GM08714 (cell line): ENCODE results near the gene ERC1.

Experiments
- H3K4me3 ChIP-seq: fragments of 200-500 bp; sonication (Bioruptor generic); 2 replicates; pipeline ENCODE4 v1.5.1; 2014; ENCODE audit warnings: mild to moderate bottlenecking, low read length, inconsistent platforms
- ZNF274 ChIP-seq: IDR thresholded peaks from 2 replicates; pipeline ENCODE4 v1.6.1; 2012; ENCODE audit warnings: mild to moderate bottlenecking, low read depth, low read length

Gene ERC1

DNA sequence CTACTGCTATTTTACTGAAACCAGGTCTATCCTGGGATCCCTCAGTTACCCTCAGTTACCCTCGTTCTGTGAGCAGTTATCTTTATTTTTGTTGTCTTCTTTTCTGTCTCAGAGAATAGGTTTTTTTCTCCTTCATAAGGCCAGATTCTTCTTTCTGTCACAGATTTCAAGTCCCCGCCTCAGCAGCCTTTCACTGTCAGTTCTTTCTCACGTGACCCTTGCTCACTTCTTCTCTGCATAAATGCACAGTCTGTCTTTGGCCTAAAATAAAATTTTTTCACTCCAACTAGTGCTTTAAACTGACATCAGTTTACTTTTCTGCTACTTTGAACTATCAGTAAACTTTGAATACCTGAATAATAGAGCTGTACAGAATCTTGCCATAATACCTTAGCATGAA is 299.7 kb downstream of the ERC1 start:
- TF ChIP-seq ZNF274, result no peak
- no peak overlapping the region for H3K4me3 ChIP-seq

DNA sequence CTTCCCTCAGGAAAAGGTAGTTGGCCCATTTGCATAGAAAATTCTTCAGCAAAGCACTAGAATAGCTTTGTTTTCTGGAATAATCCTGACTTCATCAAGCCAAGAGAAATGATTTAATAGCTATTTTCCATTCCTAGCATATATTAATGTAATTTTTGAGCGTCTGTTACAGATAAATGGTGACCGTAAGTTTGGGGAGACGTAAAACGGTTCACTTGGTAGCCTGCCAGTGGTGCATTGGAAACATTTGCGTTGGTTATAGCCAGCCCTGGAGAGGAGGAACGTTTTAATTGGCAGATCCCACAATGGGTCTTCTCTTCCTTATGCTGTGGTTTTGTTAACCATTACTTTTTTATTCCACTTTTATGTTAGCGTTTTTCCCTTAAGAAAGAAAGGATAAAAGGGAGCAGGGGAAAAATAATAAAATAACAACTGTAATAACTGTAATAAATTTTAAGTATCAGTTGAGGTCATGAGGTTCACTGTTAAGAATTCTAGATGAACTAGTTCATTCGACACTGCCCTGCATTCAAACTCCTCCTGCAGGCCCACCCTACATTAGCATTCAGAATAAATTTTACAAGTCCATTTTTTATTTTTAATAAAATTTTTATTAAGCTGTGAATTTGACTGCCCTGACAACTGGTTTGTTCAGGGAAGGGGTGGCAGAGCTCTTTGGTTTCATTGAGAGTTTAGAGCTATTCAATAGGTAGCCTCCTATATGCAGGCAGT is 300.7 kb downstream of the ERC1 start:
- TF ChIP-seq ZNF274, result no peak
- H3K4me3 ChIP-seq, result no peak overlapping the region

DNA sequence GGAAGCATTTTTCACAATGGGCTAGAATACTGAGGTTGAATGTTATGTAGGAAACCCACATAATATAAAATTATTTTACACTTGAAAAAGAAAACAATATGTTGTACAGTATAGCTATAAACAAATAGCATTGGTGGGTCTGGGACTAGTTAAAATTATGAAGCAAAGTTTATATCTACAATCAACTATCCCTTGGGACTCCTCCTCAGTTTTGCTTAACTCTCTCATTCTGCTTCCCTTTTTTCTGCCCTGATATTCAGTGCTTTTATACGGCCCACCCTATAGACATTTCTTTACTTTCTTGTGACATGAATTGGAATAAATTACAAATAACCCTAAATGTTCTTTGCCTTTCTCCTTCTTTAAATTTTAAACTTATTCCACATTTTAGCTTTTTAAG is 302.9 kb downstream of the ERC1 start:
- no peak overlapping the region for H3K4me3 ChIP-seq
- no peak for TF ChIP-seq ZNF274

DNA sequence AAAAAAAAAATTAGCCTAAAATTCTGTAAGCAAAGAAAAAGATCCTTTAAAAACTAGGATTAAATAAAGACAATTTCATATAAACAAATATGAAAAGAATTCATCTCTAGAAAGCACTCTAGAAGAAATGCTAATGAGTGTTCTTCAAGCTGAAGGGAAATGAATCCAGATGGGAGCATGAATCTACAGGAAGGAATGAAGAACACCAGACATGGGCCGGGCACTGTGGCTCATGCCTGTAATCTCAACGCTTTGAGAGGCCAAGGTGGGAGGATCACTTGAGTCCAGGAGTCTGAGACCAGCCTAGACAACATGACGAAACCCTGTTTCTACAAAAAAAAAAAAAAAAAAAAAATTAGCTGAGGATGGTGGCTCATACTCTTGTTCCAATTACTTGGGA is 306.2 kb downstream of the ERC1 start:
- no peak for TF ChIP-seq ZNF274
- H3K4me3 ChIP-seq, result no peak overlapping the region

DNA sequence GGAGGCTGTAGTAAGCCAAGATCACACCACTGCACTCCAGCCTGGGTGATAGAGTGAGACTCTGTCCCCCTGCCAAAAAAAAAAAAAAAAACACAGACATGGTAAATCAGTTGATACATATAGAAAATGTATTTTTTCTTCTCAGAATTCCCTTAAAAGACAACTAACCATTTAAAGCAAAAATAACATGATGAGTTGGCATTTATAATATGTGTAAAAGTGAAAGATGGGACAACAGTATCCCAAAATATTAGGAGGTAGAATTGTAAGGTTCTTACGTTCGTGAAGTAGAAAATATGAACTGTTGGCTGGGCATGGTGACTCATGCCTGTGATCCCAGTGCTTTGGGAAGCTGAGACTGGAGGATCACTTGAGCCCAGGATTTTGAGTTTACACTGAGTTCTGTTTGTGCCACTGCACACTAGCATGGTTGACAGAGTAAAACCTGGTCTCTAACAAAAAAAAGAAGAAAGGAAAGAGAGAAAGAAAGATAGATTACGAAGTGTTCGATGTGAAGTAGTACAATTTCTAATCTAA is 306.7 kb downstream of the ERC1 start:
- no peak overlapping the region for H3K4me3 ChIP-seq
- no peak for TF ChIP-seq ZNF274

DNA sequence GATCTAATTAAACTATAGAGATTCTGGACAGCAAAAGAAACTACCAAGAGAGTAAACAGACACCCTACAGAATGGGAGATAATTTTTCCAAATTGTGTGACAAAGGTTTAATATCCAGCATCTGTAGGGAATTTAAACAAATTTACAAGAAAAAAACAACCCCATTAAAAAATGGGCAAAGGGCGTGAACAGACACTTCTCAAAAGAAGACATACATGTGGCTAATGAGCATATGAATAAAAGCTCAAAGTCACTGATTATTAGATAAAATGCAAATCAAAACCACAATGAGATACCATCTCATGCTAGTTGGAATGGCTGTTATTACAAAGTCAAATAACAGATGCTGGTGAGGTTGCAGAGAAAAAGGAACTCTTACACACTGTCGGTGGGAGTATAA is 309.4 kb downstream of the ERC1 start:
- no peak for TF ChIP-seq ZNF274

DNA sequence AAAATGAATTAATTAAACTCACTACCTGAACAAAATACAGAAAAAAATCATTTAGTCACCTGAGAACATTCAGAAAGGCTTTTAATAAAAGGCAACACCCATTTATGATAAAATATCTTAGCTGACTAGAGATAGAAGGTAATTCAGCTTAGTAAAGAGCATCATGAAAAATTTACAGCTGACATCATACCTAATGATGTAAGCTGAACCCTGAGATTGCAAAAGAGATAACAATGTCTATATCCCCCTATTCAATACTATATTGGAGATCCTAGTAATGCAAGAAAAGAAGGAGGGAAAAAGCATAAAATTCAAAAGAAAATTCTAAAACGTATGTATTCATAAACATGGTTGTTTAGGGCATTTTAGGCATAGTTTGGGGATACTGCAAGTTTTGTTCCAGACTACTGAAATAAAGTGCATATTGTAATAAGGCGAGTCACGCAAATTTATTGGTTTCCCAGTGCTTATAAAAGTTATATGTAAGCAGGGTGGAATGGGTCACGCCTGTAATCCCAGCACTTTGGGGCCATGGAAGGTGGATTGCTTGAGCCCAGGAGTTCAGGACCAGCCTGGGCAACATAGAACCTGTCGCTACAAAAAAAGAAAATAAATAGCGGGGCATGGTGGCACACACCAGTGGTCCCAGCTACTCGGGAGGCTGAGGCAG is 311.3 kb downstream of the ERC1 start:
- no peak overlapping the region for H3K4me3 ChIP-seq
- no peak for TF ChIP-seq ZNF274

More for the DNA sequence above, 309.4 kb downstream of the ERC1 start:
- H3K4me3 ChIP-seq, result no peak overlapping the region

DNA sequence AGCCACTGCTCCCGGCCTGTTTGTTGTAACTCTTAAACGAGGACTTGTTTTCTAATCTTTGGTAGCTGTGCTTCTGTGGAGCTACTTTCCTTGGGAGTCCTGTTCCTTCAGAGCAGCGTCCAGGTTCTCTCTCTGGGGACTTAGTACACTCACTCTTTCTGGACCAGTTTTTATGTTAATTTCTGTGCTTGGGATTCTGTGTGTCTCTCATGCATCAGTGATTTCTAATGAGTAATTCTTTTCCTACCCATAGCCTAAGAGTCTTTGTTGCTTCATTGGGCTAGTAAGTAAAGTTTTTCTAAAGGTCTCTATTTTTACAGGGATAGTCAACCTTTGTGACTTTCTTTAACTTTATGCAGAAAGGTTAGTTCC is 314.0 kb downstream of the ERC1 start:
- no peak for TF ChIP-seq ZNF274
- no peak overlapping the region for H3K4me3 ChIP-seq

DNA sequence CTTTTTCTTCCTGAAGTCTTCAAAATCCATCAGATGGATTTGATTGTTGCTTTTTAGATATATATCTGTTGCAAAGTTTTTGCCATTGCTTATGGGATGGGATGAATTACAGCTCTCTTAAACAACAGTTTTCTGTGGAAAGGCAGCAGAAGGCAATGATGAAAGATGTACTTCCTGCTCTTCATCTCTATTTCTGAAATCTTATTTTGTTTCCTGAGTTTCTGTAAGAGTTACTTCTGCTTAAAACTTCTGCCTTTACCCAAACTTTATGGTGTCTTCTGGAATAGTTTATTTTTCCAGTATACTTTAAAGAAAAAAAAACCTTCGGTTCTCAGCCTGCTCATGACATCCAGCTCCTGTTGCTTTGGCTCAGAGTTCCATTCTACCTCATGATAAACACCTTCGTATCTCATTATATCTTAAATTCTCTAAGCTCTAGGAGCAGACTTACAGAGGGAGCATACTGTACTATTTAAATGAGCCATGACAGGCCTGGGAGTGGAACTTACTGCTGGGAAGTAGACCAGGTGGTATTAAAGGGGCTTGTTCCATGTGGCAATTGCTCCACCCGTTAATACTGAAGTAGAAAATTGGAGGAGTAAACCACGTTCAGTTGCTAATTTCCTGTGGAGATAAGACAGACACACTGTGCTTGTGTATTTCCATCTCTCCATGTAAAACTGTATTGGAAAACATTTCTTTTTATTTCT is 314.9 kb downstream of the ERC1 start:
- no peak overlapping the region for H3K4me3 ChIP-seq
- TF ChIP-seq ZNF274, result no peak

DNA sequence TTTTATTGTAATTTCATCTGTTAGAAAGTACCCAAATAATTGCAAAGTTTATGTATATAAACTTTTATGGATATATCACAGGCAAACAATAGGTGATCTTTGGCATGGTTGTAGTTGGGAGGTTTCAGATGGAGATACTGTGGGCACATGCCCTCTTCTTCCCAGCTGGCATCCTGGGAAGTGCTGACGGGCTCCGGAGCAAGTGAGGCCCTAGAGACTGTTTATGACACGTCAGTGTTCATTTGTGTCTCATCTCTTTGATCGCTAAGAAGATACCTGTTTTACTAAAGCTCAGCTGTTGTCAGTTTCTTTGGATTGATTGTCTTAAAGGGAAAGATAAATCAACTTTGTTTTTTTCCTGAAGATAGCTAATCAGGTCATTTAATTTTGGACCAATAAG is 315.8 kb downstream of the ERC1 start:
- no peak overlapping the region for H3K4me3 ChIP-seq

DNA sequence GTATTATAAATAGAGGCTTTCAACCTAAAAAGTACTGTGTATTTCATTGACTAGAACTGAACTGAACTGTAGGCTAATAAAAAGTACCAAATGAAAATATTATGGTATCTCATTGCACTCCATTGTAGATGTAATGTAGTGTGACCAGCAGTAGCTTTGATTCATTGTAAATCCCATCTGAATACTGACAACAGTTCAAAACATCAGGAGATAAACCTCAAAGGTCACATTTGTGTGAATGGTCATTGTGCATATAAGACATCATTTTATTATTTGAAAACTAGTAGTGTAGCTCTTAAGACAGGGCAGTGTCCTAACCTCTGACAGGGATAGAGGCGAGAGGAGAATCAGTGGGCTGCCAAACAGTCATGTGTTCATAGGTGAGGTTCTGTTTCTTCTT is 316.8 kb downstream of the ERC1 start:
- H3K4me3 ChIP-seq, result no peak overlapping the region
- TF ChIP-seq ZNF274, result no peak

More for the DNA sequence above, 315.8 kb downstream of the ERC1 start:
- TF ChIP-seq ZNF274, result no peak

DNA sequence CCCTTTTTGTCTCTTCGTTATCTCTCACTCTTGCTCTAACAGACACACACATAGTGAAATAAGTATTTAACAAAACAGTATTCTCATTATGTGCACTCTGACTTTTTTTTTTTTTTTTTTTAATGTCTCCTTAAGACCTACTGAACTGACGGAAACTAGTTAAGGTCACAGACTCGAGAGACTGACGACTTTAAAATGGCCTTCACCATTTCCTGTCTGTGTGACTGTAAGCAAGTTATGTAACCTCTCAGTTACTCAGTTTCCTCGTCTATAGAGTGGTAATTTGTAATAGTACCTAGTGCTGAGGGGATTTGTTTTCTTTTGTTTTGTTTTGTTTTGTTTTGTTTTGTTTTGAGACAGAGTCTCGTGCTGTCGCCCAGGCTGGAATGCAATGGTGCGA is 318.6 kb downstream of the ERC1 start:
- no peak overlapping the region for H3K4me3 ChIP-seq
- no peak for TF ChIP-seq ZNF274

DNA sequence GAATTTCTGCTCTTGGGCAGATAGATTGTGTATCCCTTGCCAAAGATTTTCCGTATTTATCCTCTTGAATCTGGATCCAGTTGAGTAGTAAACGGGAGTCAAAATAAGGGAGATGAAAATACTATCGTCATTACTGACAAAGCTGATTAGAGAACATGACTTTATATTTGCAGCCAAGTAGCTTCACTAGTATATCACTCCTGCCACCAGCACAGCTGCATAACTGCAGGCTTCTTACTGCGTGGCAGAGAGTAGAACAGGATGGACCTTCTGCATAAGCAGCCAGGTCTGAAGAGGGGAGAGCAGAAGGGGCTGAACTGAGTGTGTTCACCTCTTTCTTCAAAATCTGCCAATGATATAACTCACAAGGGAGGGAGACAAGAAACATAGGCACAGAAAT is 319.6 kb downstream of the ERC1 start:
- no peak for TF ChIP-seq ZNF274
- H3K4me3 ChIP-seq, result no peak overlapping the region

DNA sequence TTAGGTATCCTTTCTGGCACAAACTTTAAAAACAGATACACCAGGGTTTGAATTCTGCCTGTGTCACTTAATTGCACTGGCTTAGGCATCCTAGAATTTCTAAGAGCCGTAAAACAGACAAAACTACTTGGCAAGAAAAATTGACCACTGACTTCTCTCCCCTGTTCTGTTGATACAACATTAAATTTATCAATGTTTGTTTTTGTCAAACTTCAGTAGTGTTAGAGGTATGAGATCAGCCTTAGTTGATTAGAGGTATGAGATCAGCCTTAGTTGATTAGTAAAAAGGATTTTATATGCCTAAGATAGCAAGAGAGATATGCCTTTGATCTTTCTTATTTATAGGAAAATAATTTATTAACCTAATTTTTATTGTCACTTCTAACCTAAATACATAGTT is 320.1 kb downstream of the ERC1 start:
- no peak overlapping the region for H3K4me3 ChIP-seq
- TF ChIP-seq ZNF274, result no peak

DNA sequence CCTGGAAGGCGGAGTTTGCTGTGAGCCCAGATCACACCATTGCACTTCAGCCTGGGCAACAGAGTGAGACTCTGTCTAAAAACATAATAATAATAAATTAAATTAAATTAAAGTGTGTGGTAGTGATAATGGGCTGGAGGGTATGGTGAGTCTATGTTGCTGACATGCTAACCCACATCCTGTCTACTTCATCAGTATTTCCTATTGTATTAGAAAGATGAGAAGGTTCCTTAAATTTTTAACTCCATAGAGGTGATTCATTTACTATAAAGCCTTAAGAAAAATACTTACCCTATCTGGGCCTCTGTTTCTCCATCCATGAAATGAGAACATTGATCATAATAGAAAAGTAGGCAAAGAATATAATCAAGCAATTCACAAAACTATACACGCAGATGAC is 322.9 kb downstream of the ERC1 start:
- TF ChIP-seq ZNF274, result no peak
- no peak overlapping the region for H3K4me3 ChIP-seq
